ENCODE results near the gene RAPGEF2.

Gene RAPGEF2

GRCh38 chr4:159134429-159134828, 31.6 kb downstream of the RAPGEF2 start:
- no peak for DNase-seq (ENCODE audit: low spot score)

DNA sequence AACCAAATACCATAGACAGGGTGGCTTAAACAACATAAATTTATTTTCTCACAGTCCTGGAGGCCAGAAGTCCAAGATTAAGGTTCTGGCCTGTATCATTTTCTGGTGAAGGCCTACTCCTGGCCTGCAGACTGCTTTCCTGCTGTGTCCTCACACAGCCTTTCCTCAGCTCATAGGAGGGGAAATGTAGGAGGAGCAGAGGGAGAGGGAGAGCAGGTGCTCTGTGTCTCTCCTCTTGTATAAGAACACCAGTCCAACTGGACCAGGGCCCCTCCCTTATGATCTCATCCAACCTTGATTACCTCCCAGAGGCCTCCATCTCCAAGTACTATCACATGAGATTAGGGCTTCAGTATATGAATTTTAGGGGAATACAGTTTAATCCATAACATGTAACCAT, 34.3 kb downstream of the RAPGEF2 start:
- DNase-seq (ENCODE audit: low spot score) = no peak

DNA sequence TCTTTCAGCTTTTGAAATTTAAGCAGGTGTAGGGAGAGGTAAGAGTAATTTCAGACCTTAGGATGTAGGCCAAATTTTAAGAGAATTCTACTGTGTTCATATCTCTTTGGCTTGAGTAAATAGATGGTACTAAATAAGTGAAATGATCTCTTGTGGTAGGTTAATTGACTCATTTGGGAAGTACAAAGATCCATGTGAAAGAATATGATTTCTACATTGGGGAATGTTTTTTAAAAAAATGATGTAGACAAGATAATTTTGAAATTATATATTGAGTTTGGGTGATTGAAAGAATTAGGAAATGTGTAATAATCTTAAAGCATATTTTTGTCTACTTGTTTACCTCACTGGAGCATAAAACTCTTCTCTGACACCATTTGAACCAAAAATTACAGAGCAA, 35.6 kb downstream of the RAPGEF2 start:
- no peak for DNase-seq (ENCODE audit: low spot score)

GRCh38 chr4:159141193-159141592, 38.3 kb downstream of the RAPGEF2 start:
- no peak for DNase-seq (ENCODE audit: low spot score)

- no peak for DNase-seq (ENCODE audit: low spot score)
Measured at GRCh38 chr4:159142241-159142640, 39.4 kb downstream of the RAPGEF2 start.

GRCh38 chr4:159142681-159143384, 40.0 kb downstream of the RAPGEF2 start:
- DNase-seq (ENCODE audit: low spot score) = no peak

DNA sequence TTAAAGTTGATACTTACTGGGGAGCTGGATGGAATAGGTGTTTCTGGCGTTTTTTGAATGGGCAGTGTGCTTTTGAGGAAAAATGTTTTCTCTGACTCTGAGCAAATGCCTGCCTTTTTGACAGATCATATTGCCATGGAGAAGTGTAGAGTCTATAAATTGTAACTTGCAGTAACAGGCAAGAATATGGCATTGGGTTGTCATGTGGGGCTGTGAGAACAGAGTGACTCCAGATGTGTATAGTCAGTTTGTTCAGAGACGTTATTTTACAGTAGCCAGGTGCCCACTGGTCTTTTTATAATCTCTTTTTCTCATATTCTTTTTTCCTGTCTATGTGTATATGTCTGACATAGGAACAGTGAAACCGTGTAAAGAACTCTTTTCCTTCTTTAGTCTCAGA, 40.8 kb downstream of the RAPGEF2 start:
- DNase-seq (ENCODE audit: low spot score) = no peak

DNA sequence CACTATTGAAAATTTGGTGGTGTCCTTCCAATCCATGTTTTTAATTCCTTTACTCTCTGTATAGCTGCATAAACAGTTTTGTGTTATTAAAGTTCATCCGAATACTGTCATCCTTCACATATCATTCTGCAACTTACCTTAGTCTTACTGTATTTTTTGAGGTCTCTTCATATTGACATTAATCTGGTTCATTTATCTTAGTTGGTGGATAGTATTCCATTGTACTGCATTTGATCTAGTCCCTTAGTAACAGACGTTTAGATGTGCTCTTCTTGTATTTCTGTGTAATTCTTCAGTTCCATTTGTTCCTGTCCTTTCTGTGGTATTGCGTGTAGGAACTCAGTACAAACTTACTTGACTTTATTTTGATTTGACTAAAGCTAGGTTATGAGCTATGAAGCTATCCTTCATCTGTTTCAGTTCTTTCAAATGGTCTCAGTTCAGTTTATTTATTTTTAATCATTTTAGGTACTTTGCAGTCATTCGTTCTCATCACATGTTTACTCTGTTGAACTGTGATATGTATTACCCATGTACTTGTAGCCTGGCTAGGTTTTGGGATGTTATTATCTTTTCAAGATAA, 41.3 kb downstream of the RAPGEF2 start:
- no peak for DNase-seq (ENCODE audit: low spot score)

DNA sequence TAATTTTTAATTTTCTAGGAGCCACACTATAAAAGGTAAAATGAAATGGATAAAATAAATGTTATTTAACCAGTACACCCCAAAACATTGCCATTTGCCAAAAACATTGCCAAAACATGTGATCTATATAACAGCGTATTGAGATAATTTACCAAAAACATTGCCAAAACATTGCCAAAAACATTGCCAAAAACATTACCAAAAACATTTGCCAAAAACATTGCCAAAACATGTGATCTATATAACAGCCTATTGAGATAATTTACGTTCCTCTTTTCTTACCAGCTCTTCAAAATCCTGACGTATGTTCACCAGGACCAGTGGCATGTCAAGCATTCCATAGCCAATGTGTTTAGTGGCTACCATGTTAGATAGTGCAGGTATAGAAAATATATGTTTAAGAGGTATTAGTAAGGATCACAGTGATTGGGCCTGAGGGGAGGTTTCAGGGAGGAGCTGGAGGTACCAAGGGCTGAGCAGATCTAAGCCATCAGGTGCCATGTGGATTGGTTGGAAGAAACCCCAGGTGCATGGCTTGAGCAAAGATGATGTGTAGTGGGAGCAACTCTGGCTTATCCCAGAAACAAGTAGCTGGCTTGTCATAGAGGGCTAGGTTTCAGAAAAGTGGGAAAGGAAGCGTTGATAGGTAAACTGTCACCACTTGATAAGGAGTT, 42.6 kb downstream of the RAPGEF2 start:
- no peak for DNase-seq (ENCODE audit: low spot score)

DNA sequence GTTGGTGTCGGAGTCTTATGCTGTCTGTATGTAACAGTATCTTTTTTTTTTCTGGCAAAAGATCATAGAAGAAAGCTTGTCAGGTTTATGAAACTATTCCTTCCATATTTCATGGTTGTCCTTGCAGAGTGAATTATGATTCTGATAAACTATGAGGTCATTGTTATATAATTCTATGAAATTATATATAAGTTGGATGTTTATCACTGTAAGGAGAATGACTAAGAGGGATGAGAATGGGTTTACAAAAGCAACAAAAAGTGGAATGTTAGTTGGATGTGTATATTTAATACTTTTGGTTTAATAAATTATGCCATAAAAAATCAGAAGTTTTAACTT, 43.1 kb downstream of the RAPGEF2 start:
- no peak for DNase-seq (ENCODE audit: low spot score)

DNA sequence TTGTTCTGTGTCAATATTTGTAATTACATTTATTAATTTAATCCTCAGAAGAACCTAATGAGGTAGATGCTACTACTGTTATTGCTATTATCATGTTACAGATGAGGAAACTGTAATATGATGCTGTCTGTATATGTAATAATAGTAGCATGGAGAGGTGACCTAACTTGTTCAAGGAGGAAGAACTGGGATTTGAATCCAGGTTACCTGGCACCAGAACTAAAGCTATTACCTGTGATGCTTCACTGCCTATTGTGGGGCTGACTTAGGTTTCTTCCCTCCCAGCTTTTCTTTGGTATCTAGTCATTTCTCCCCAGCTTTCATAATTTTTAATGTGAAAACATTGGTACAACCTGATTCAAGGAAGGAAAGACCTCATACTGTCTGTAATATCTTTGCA, 43.6 kb downstream of the RAPGEF2 start:
- no peak for DNase-seq (ENCODE audit: low spot score)

- DNase-seq (ENCODE audit: low spot score) = no peak
Measured at GRCh38 chr4:159148441-159148840, 45.6 kb downstream of the RAPGEF2 start.

DNA sequence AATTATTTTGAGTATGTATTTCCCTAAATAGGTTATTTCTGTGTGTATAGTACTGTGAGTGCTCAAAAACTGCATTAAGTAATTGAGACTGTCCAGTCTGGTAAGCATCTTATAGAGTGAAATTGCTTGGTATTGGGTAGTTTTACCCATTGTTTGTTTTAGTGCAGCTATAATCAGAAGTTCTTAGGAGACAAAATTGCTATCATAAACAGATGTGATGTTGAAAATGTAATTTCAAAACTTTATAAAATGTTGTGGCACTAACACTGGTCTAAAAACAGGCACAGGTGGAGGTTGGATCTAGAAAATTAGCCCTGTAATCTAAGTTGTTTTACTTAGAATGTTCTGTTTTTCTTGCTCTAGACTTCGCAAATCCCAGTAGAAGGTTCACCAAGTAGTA, 46.8 kb downstream of the RAPGEF2 start:
- no peak for DNase-seq (ENCODE audit: low spot score)

GRCh38 chr4:159150396-159150795, 47.5 kb downstream of the RAPGEF2 start:
- no peak for DNase-seq (ENCODE audit: low spot score)

DNA sequence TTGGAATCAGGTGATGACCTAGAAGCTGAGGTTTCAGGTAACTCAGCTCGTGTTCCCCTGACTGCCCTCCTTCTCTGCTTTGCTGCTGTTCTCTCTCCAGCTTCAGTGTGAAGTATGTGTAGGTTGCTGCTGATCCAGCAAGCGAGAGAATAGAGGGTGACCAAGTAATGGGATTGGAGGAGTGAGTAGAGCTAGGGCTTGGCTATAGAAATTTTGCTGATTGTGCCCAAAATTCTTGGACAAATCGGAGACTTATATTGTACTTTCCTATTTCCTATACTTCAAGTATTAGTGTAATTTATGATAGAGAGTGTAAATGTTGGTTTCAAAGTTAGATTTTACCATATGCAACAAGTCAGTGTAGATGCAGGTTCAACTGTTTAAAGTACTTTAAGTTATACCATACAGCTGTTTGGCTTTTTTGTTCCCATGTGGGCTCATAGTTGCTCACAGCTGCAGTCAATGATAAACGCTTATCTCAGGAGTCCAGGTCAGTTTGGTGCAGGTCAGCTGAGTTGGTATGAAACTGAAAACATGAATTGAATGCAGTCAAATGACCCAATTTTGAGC, 48.0 kb downstream of the RAPGEF2 start:
- no peak for DNase-seq (ENCODE audit: low spot score)

GRCh38 chr4:159151689-159152088, 48.8 kb downstream of the RAPGEF2 start:
- DNase-seq (ENCODE audit: low spot score) = no peak

DNA sequence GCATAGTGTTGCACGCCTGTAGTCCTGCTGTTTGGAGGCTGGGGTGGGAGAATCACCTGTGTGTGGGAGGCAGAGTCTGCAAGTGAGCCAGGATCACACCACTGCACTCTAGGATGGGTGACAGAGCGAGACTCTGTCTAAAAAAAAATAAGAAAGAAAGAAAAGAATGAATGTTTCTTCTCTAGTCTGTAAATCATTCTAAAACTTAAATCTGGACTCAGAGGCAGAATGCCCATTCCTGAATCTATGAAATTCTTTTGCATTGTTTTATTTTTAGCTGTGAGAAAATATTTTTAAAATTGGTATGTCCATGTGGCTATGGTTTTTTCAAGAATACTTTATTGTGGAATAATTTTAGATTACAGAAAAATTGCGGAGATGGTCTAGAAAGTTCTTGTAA, 49.3 kb downstream of the RAPGEF2 start:
- DNase-seq (ENCODE audit: low spot score) = no peak

DNA sequence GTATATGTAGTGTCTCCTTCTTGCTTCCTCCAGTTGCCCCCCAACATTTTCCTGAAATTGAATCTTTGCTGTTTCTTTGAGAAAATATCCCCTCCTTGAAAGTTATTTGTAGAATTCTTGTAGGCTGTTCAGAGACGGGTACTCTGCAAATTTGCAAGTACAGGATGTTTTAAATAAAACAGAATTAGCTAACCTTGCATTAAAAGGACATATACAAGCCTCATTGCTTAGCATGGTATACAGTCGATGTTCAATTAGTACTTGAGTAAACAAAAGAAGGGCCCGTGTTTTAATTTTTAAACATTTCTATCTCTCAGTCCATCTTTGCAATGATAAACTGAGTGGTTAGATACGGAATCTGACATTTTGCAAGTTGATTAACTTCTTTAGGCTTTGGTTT, 50.8 kb downstream of the RAPGEF2 start:
- DNase-seq (ENCODE audit: low spot score) = no peak

GRCh38 chr4:159155119-159155518, 52.2 kb downstream of the RAPGEF2 start:
- no peak for DNase-seq (ENCODE audit: low spot score)

- DNase-seq (ENCODE audit: low spot score) = no peak
Measured at GRCh38 chr4:159158083-159158617, 55.3 kb downstream of the RAPGEF2 start.

DNA sequence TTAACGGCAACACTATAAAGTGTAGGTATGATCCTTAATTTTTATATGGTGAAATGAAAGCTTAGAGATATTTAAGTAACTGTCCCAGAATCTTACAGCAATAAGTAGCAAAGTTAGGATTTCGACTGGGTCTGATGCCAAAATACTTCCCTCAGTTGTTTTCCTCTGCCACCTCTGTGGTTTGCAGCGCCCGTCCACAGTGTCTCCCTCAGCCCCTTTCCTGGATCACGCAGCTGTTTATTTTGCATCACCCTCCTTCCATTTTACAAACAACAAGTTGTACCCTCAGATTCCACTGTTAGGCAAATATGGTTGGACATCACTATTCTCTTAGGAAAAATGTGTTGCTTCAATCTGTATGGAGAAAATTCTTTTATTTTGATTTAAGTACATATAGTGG, 56.1 kb downstream of the RAPGEF2 start:
- DNase-seq (ENCODE audit: low spot score) = no peak

DNA sequence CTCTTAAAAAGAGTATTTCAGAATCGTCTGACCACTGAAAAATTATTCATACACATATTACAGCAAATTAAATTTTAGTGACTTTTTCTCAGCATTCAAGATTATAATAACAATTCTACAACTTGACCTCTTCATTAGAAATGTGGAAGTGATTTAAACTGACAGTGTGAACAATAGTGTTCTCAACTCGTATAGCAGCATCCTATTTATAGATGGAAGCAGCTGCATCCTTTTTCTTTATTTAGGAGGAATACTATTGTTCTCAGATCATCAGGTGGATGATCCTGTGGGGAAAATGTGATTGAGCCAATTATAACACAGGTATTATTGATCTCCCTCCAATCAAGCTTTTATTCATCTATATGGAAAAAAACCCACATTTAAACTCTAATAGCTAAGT, 56.7 kb downstream of the RAPGEF2 start:
- DNase-seq (ENCODE audit: low spot score) = no peak

GRCh38 chr4:159160242-159160641, 57.4 kb downstream of the RAPGEF2 start:
- no peak for DNase-seq (ENCODE audit: low spot score)
